HUES48 (cell line): ENCODE results near the gene CXCL6.

ENCODE experiments used
- H3K27ac ChIP-seq: one replicate; pipeline ENCODE4 v1.7.0; 2013; ENCODE audit warnings: low read depth, low read length, inconsistent platforms
- H3K27me3 ChIP-seq: 2 replicates; pipeline ENCODE4 v1.6.1; 2013; ENCODE audit warnings: mild to moderate bottlenecking, low read length; ENCODE audit not compliant: control insufficient read depth, insufficient read depth
- H3K36me3 ChIP-seq: 2 replicates; pipeline ENCODE4 v1.6.1; 2013; ENCODE audit warnings: low read length; ENCODE audit not compliant: control insufficient read depth, insufficient read depth
- H3K4me1 ChIP-seq: 2 replicates; pipeline ENCODE4 v1.6.1; 2013; ENCODE audit warnings: mild to moderate bottlenecking, low read length; ENCODE audit not compliant: control insufficient read depth, insufficient read depth
- H3K4me3 ChIP-seq: 2 replicates; pipeline ENCODE4 v1.5.1; 2013; ENCODE audit warnings: mild to moderate bottlenecking, low read depth, low read length
- H3K9ac ChIP-seq: 2 replicates; pipeline ENCODE4 v1.6.1; 2013; ENCODE audit warnings: mild to moderate bottlenecking, low read depth, low read length, moderate library complexity
- H3K9me3 ChIP-seq: 2 replicates; pipeline ENCODE4 v1.6.1; 2013; ENCODE audit warnings: low read length; ENCODE audit not compliant: control insufficient read depth, insufficient read depth

Gene CXCL6

GRCh38 chr4:73836373-73837279 is at the start of gene CXCL6:
Gene CXCL6, plus strand, starts transcription at chr4:73836678. Its CDS starts 73 bp downstream, at chr4:73836751.
- H3K4me1 ChIP-seq = no peaks in the 10 kb centered on the region
- H3K9ac ChIP-seq = 0 out of 2 replicates have a peak within 1 kb of the TSS, but pooled peaks have one; percentile 23
- H3K9me3 ChIP-seq = no peaks in the 10 kb centered on the region
- H3K27ac ChIP-seq = no peak within 1 kb of the TSS
- H3K36me3 ChIP-seq = no peaks in the 10 kb centered on the region
- peak within 1 kb of the TSS; percentile 72 for H3K4me3 ChIP-seq
- H3K27me3 ChIP-seq = peaks cover 29% of the 10 kb centered on the region

- Histone ChIP-seq H3K27me3 (no peaks in the 10 kb centered on the region), H3K4me1 (no peaks in the 10 kb centered on the region), H3K27ac (no peak overlapping the region), H3K36me3 (no peaks in the 10 kb centered on the region), H3K9ac (no peak overlapping the region), H3K4me3 (no peak overlapping the region), H3K9me3 (no peaks in the 10 kb centered on the region)
Observed at GRCh38 chr4:73788411-73788810, 48.1 kb upstream of the CXCL6 start.

GRCh38 chr4:73798842-73799241 is 37.6 kb upstream of the CXCL6 start:
- Histone ChIP-seq H3K27ac (no peak overlapping the region), H3K27me3 (no peaks in the 10 kb centered on the region), H3K9me3 (no peaks in the 10 kb centered on the region), H3K4me1 (no peaks in the 10 kb centered on the region), H3K9ac (no peak overlapping the region), H3K36me3 (no peaks in the 10 kb centered on the region), H3K4me3 (no peak overlapping the region)

- H3K36me3 ChIP-seq = no peaks in the 10 kb centered on the region
- no peak overlapping the region for H3K27ac ChIP-seq
- no peaks in the 10 kb centered on the region for H3K9me3 ChIP-seq
Observed at GRCh38 chr4:73800206-73800605, 36.3 kb upstream of the CXCL6 start.

GRCh38 chr4:73801692-73802091 is 34.8 kb upstream of the CXCL6 start:
- no peak overlapping the region for H3K9ac ChIP-seq
- no peaks in the 10 kb centered on the region for H3K4me1 ChIP-seq
- H3K4me3 ChIP-seq = no peak overlapping the region
- no peak overlapping the region for H3K27ac ChIP-seq
- no peaks in the 10 kb centered on the region for H3K36me3 ChIP-seq
- no peaks in the 10 kb centered on the region for H3K9me3 ChIP-seq
- no peaks in the 10 kb centered on the region for H3K27me3 ChIP-seq

More at GRCh38 chr4:73800206-73800605, 36.3 kb upstream of the CXCL6 start:
- H3K9ac ChIP-seq = no peak overlapping the region
- no peaks in the 10 kb centered on the region for H3K4me1 ChIP-seq
- no peaks in the 10 kb centered on the region for H3K27me3 ChIP-seq
- H3K4me3 ChIP-seq = no peak overlapping the region

GRCh38 chr4:73803213-73803612 is 33.3 kb upstream of the CXCL6 start:
- Histone ChIP-seq H3K9me3 (no peaks in the 10 kb centered on the region), H3K27ac (no peak overlapping the region), H3K4me1 (no peaks in the 10 kb centered on the region), H3K27me3 (no peaks in the 10 kb centered on the region), H3K9ac (no peak overlapping the region), H3K36me3 (no peaks in the 10 kb centered on the region), H3K4me3 (no peak overlapping the region)

GRCh38 chr4:73810191-73810590 is 26.3 kb upstream of the CXCL6 start:
- H3K9me3 ChIP-seq = no peaks in the 10 kb centered on the region
- no peak overlapping the region for H3K27ac ChIP-seq
- no peaks in the 10 kb centered on the region for H3K27me3 ChIP-seq
- H3K36me3 ChIP-seq = no peaks in the 10 kb centered on the region
- no peak overlapping the region for H3K9ac ChIP-seq
- no peak overlapping the region for H3K4me3 ChIP-seq
- H3K4me1 ChIP-seq = peaks cover 3% of the 10 kb centered on the region; the same call in 1 of the 2 replicates

- Histone ChIP-seq H3K4me3 (no peak overlapping the region), H3K27ac (no peak overlapping the region), H3K27me3 (no peaks in the 10 kb centered on the region), H3K36me3 (no peaks in the 10 kb centered on the region), H3K4me1 (peaks cover 4% of the 10 kb centered on the region; the same call in 1 of the 2 replicates), H3K9me3 (no peaks in the 10 kb centered on the region), H3K9ac (no peak overlapping the region)
Observed at GRCh38 chr4:73811841-73812240, 24.6 kb upstream of the CXCL6 start.

- Histone ChIP-seq H3K36me3 (no peaks in the 10 kb centered on the region), H3K4me3 (no peak overlapping the region), H3K9me3 (no peaks in the 10 kb centered on the region), H3K27ac (no peak overlapping the region), H3K4me1 (peaks cover 11% of the 10 kb centered on the region), H3K27me3 (no peaks in the 10 kb centered on the region), H3K9ac (no peak overlapping the region)
Observed at GRCh38 chr4:73814679-73815078, 21.8 kb upstream of the CXCL6 start.

GRCh38 chr4:73815145-73815544 is 21.3 kb upstream of the CXCL6 start:
- Histone ChIP-seq H3K4me1 (peaks cover 11% of the 10 kb centered on the region), H3K27ac (no peak overlapping the region), H3K27me3 (no peaks in the 10 kb centered on the region), H3K9me3 (no peaks in the 10 kb centered on the region), H3K36me3 (no peaks in the 10 kb centered on the region), H3K4me3 (no peak overlapping the region), H3K9ac (no peak overlapping the region)

- Histone ChIP-seq H3K27ac (no peak overlapping the region), H3K36me3 (no peaks in the 10 kb centered on the region), H3K9me3 (no peaks in the 10 kb centered on the region), H3K4me3 (no peak overlapping the region), H3K27me3 (no peaks in the 10 kb centered on the region), H3K4me1 (peaks cover 11% of the 10 kb centered on the region), H3K9ac (no peak overlapping the region)
Observed at GRCh38 chr4:73816814-73817213, 19.7 kb upstream of the CXCL6 start.
